Fibroblast of lung (primary cell): ENCODE results near the gene FYB2. TPM values are rescaled to one million over a fixed set of nuclear protein-coding genes. Genes with fewer than 3 reads are reported as not detected.

Experiments used
- DNase-seq, 2 donors: peaks; one replicate each; pipeline versions ENCODE4 v3.0.0 to v3.0.0-alpha.2; 2010; ENCODE audit warnings: low read depth in 2 of 2
- H2AFZ ChIP-seq: 2 replicates; pipeline ENCODE4 v1.5.1; 2012; ENCODE audit warnings: low read length, control low read depth, inconsistent platforms
- H3K27ac ChIP-seq: 2 replicates; pipeline ENCODE4 v1.5.1; 2011; ENCODE audit warnings: low read length, control low read depth; ENCODE audit not compliant: insufficient read depth
- H3K27me3 ChIP-seq: 2 replicates; pipeline ENCODE4 v1.5.1; 2011; ENCODE audit warnings: mild to moderate bottlenecking, low read length; ENCODE audit not compliant: control insufficient read depth, insufficient read depth
- H3K36me3 ChIP-seq: 2 replicates; pipeline ENCODE4 v1.5.1; 2011; ENCODE audit warnings: low read length; ENCODE audit not compliant: control insufficient read depth, insufficient read depth
- H3K4me1 ChIP-seq: 2 replicates; pipeline ENCODE4 v1.5.1; 2011; ENCODE audit warnings: low read length; ENCODE audit not compliant: control insufficient read depth, insufficient read depth; ENCODE audit errors: extremely low read depth
- H3K4me2 ChIP-seq: 2 replicates; pipeline ENCODE4 v1.5.1; 2011; ENCODE audit warnings: low read length, control low read depth; ENCODE audit not compliant: insufficient read depth; ENCODE audit errors: extremely low read depth
- H3K4me3 ChIP-seq, 4 experiments: fragments of 200-600 bp in 1 of 4; sonication (generic) in 1 of 4; replicated peaks in 1 of 4; 2 replicates each; pipeline ENCODE4 v1.5.1; 2011 to 2016; ENCODE audit warnings: low read length in 4 of 4, low read depth in 3 of 4, mild to moderate bottlenecking in 3 of 4, control low read depth in 2 of 4, inconsistent platforms in 1 of 4, mixed read lengths in 1 of 4; ENCODE audit not compliant: insufficient read depth in 1 of 4; ENCODE audit errors: control extremely low read depth in 1 of 4
- H3K79me2 ChIP-seq: 2 replicates; pipeline ENCODE4 v1.5.1; 2012; ENCODE audit warnings: mild to moderate bottlenecking, low read length, inconsistent platforms; ENCODE audit not compliant: control insufficient read depth, insufficient read depth
- H3K9ac ChIP-seq: 2 replicates; pipeline ENCODE4 v1.5.1; 2011; ENCODE audit warnings: mild to moderate bottlenecking, low read length, control low read depth; ENCODE audit not compliant: insufficient read depth
- H3K9me3 ChIP-seq: 2 replicates; pipeline ENCODE4 v1.5.1; 2012; ENCODE audit warnings: low read depth, low read length; ENCODE audit not compliant: control insufficient read depth, insufficient read depth
- H4K20me1 ChIP-seq: 2 replicates; pipeline ENCODE4 v1.5.1; 2011; ENCODE audit warnings: low read length; ENCODE audit not compliant: control insufficient read depth, insufficient read depth; ENCODE audit errors: extremely low read depth
- EZH2 ChIP-seq: IDR thresholded peaks from 2 replicates; pipeline ENCODE4 v1.5.1; 2012; ENCODE audit warnings: low read length, control low read depth, mild to moderate bottlenecking; ENCODE audit errors: missing control alignments
- polyA plus RNA-seq, 2 donors: library from polyadenylated mRNA; depleted of rRNA in 1 of 2; stranded (reverse) in 1 of 2; unstranded in 1 of 2; fragments of >200 nt; gene quantifications; 2 replicates each; pipeline ENCODE4 v1.2.1, GENCODE V29; 2011 to 2012; ENCODE audit warnings: missing spikeins in 1 of 2
- total RNA-seq: library from RNA; depleted of rRNA; stranded (reverse); fragments of >200 nt; gene quantifications from 2 replicates; pipeline ENCODE4 v1.2.1, GENCODE V29; 2014
- TF ChIP-seq, protein P1 (sequence below), 2 donors: IDR thresholded peaks in 1 of 2; conservative IDR thresholded peaks in 1 of 2; 1 replicate in 1 of 2; 2 replicates in 1 of 2; pipeline ENCODE4 v1.5.1; 2011 to 2012; ENCODE audit warnings: low read length in 2 of 2, control low read depth in 1 of 2, inconsistent platforms in 1 of 2, low read depth in 1 of 2, mild to moderate bottlenecking in 1 of 2

Gene FYB2
- total and polyA plus RNA-seq, 2 donors (not counting 1 experiment from before 2014, with no cell fraction given), result not detected

DNA sequence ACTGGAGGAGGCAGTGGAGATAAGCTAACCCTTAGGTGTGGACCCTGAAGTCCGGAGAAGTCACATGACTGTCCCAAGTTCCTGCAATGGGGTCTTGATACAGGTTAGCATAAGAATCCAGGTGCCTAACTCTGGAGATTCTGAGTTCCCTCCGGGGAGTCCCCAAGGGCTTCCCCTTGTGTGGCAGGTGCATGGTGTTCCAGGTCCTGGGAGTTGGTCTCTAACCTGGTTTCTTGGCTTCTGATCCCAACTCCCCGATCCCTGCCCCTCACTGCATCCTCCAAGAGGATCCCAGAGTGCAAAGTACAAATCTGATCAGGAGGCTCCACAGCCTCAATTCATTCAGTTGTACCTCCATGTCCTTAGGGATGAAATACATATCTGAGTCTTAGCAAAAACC lies 26.1 kb upstream of the FYB2 start:
- H4K20me1 ChIP-seq, result no peaks in the 10 kb centered on the region
- no peak for DNase-seq
- H2AFZ ChIP-seq, result no peak overlapping the region
- no peak overlapping the region for H3K4me3 ChIP-seq
- TF ChIP-seq EZH2, result no peak
- TF ChIP-seq, protein P1, sequence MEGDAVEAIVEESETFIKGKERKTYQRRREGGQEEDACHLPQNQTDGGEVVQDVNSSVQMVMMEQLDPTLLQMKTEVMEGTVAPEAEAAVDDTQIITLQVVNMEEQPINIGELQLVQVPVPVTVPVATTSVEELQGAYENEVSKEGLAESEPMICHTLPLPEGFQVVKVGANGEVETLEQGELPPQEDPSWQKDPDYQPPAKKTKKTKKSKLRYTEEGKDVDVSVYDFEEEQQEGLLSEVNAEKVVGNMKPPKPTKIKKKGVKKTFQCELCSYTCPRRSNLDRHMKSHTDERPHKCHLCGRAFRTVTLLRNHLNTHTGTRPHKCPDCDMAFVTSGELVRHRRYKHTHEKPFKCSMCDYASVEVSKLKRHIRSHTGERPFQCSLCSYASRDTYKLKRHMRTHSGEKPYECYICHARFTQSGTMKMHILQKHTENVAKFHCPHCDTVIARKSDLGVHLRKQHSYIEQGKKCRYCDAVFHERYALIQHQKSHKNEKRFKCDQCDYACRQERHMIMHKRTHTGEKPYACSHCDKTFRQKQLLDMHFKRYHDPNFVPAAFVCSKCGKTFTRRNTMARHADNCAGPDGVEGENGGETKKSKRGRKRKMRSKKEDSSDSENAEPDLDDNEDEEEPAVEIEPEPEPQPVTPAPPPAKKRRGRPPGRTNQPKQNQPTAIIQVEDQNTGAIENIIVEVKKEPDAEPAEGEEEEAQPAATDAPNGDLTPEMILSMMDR (conservative IDR thresholded peaks at IDR 0.05 in 1 of 2, IDR thresholded peaks at IDR 0.05 in 1 of 2; ENCODE audit: low read depth in 1 of 2, low read length in 2 of 2), result no peak
- no peaks in the 10 kb centered on the region for H3K36me3 ChIP-seq
- H3K27me3 ChIP-seq, result peaks cover 2% of the 10 kb centered on the region
- no peaks in the 10 kb centered on the region for H3K79me2 ChIP-seq
- H3K9me3 ChIP-seq, result no peaks in the 10 kb centered on the region
- H3K4me2 ChIP-seq, result no peak overlapping the region
- no peaks in the 10 kb centered on the region for H3K4me1 ChIP-seq
- no peak overlapping the region for H3K9ac ChIP-seq
- no peak overlapping the region for H3K27ac ChIP-seq

DNA sequence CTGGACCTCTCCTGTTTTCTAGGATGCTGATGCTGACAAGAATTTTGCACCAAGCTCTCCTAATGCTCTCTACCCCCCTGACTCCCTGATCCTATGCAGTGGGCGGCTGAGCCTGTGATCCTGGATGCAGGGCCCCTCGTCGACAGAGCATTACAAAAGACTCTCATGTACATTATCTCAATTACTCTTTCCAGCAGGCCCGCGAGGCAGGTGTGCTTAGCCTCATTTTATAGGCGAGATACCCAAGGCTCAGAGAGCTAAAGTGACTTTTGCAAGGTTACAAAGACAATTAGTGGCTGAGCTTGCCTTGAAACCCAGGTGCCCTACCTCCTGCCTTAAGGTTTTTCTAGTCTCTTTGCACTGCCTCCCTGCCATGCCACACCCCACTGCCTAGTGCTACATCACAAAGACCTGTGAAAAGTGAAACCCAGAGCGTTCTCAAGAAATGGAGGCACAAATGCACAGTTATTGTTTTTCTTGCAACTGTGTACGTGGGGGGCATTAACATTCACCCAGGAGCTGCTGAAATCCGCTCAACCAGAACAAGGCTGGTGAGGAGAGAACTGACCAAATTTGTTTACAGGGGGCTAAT lies 25.4 kb upstream of the FYB2 start:
- Histone ChIP-seq H3K4me2 (no peak overlapping the region), H3K9me3 (no peaks in the 10 kb centered on the region), H3K9ac (no peak overlapping the region), H3K36me3 (no peaks in the 10 kb centered on the region), H4K20me1 (no peaks in the 10 kb centered on the region), H3K79me2 (no peaks in the 10 kb centered on the region), H3K27me3 (peaks cover 2% of the 10 kb centered on the region), H2AFZ (no peak overlapping the region), H3K27ac (no peak overlapping the region), H3K4me3 (no peak overlapping the region), H3K4me1 (no peaks in the 10 kb centered on the region)
- TF ChIP-seq, protein P1 (conservative IDR thresholded peaks at IDR 0.05 in 1 of 2, IDR thresholded peaks at IDR 0.05 in 1 of 2; ENCODE audit: low read depth in 1 of 2, low read length in 2 of 2), result no peak
- TF ChIP-seq EZH2, result no peak
- no peak for DNase-seq

DNA sequence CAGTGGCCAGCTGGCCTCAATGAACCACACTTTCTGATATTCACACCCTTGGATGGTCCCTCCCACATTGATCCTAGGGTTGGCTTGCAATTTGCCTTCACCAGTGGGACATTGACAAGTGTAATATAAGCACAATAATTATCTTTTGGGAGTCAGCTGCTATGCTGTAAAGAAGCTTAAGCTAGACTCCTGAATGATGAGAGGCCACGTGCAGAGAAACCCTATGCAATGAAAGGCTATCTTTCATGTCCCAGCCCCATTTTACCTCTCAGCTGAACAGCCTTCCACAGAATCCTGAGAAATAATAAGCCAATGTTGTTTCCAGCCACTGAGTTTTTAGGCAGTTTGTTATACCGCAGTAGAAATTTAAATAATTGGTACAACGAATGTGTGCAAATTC lies 24.3 kb upstream of the FYB2 start:
- Histone ChIP-seq H3K4me3 (no peak overlapping the region), H4K20me1 (no peaks in the 10 kb centered on the region), H3K79me2 (no peaks in the 10 kb centered on the region), H3K27me3 (peaks cover 2% of the 10 kb centered on the region), H2AFZ (no peak overlapping the region), H3K9me3 (no peaks in the 10 kb centered on the region), H3K36me3 (no peaks in the 10 kb centered on the region), H3K4me1 (no peaks in the 10 kb centered on the region), H3K27ac (no peak overlapping the region), H3K9ac (no peak overlapping the region), H3K4me2 (no peak overlapping the region)
- TF ChIP-seq, protein P1 (conservative IDR thresholded peaks at IDR 0.05 in 1 of 2, IDR thresholded peaks at IDR 0.05 in 1 of 2; ENCODE audit: low read depth in 1 of 2, low read length in 2 of 2), result no peak
- no peak for TF ChIP-seq EZH2
- no peak for DNase-seq
